ENCODE results near the gene APLP1. TPM values are rescaled to one million over a fixed set of nuclear protein-coding genes. Genes with fewer than 3 reads are reported as not detected.
"Not testable (repeated sequence)": the region's sequence is repeated elsewhere in the genome, so short reads cannot be mapped to it uniquely, and the experiment has no call there.

The APLP1 gene
- total and polyA plus RNA-seq, 9 donors = 0.55 to 10.1 (median 1.6) TPM

DNA sequence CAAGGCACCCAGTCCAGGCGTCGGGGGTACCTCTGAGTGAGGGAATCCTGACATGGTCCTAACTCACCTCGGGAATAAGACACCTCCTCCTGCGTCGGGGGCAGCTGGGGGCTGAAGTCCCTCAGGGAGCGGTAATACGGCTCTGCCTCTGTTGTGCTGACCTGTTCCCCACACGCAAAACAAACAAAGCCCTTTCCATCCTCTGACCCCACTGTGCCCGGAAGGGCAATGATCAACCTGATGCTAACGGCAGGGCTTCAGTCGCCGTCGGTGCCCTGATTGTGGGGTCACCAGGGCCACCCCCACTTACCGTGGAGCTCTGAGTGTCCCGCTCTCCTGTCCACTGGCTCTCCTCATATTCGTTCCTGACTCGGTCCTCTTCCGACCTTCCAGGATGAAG is 37.4 kb upstream of the APLP1 start:
- DNase-seq = no peak
- no peaks in the 10 kb centered on the region for H3K27me3 ChIP-seq
- intact Hi-C loops (cut with DNase I) = loop anchor here in 1 of 4 donors (5.0 kb wide), 1 partner anchor 154 kb away; no protein-coding TSS in a partner anchor

DNA sequence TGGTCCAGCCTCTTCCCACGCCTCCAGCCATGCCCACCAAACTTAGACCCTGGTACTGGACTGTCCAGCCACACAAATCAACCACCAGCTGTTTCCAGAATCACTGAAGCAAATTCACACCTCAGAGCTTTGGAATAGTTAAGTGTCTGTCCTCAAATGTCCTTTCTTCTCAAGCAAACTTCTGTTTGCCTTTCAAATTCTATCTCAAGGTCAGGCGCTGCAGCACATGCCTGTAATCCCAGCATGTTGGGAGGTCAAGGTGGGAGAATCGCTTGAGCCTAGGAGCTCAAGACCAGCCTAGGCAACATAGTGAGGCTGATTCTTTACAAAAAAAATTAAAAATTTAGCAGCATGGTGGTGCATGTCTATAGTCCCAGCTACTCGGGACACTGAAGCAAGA is 36.3 kb upstream of the APLP1 start:
- Histone ChIP-seq H3K4me3 (no peak overlapping the region), H3K27ac (no peak overlapping the region), H3K27me3 (no peaks in the 10 kb centered on the region), H3K9me3 (no peaks in the 10 kb centered on the region), H3K36me3 (no peaks in the 10 kb centered on the region), H3K4me1 (ENCODE audit: insufficient read depth) (no peaks in the 10 kb centered on the region)
- intact Hi-C loops (cut with DNase I) = loop anchor here in 1 of 4 donors (5.0 kb wide), 1 partner anchor 155 kb away; no protein-coding TSS in a partner anchor
- WGBS, 3 donors = 43 to 60% (median 49%) methylated on average over 4 of the region's 4 CpGs
- TF ChIP-seq POLR2A (IDR thresholded peaks at IDR 0.05) = no peak
- TF ChIP-seq EP300 (IDR thresholded peaks at IDR 0.05) = no peak
- TF ChIP-seq, protein P1, sequence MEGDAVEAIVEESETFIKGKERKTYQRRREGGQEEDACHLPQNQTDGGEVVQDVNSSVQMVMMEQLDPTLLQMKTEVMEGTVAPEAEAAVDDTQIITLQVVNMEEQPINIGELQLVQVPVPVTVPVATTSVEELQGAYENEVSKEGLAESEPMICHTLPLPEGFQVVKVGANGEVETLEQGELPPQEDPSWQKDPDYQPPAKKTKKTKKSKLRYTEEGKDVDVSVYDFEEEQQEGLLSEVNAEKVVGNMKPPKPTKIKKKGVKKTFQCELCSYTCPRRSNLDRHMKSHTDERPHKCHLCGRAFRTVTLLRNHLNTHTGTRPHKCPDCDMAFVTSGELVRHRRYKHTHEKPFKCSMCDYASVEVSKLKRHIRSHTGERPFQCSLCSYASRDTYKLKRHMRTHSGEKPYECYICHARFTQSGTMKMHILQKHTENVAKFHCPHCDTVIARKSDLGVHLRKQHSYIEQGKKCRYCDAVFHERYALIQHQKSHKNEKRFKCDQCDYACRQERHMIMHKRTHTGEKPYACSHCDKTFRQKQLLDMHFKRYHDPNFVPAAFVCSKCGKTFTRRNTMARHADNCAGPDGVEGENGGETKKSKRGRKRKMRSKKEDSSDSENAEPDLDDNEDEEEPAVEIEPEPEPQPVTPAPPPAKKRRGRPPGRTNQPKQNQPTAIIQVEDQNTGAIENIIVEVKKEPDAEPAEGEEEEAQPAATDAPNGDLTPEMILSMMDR (IDR thresholded peaks at IDR 0.05) = no peak
- no peak for DNase-seq

More for the DNA sequence above, 37.4 kb upstream of the APLP1 start:
- Histone ChIP-seq H3K9me3 (no peaks in the 10 kb centered on the region), H3K4me1 (ENCODE audit: insufficient read depth) (no peaks in the 10 kb centered on the region), H3K36me3 (no peaks in the 10 kb centered on the region), H3K4me3 (no peak overlapping the region), H3K27ac (no peak overlapping the region)
- TF ChIP-seq EP300 (IDR thresholded peaks at IDR 0.05) (no peak), POLR2A (IDR thresholded peaks at IDR 0.05) (no peak)
- TF ChIP-seq, protein P1 (IDR thresholded peaks at IDR 0.05) = no peak
- 62 to 70% (median 67%) methylated on average over 17 to 18 of the region's 18 CpGs for WGBS, 3 donors

DNA sequence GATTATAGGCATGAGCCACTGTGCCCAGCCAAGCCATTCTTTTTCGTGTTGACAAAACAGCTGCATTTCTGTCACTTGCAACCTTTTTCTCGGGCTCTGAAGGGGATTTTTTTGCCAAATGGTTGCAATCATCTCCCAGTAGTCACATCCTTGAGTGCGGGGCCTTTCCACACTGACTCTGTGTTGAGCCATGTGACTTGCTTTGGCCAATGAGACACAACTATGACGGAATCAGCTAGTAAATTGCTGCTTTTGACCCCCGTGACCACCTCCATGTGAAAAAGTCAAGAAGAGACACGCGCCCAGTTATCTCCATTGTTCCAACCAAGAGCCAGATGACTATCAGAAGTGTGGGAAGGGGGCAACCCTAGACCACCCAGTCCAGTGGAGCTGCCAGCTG is 34.4 kb upstream of the APLP1 start:
- H3K27me3 ChIP-seq = no peaks in the 10 kb centered on the region

DNA sequence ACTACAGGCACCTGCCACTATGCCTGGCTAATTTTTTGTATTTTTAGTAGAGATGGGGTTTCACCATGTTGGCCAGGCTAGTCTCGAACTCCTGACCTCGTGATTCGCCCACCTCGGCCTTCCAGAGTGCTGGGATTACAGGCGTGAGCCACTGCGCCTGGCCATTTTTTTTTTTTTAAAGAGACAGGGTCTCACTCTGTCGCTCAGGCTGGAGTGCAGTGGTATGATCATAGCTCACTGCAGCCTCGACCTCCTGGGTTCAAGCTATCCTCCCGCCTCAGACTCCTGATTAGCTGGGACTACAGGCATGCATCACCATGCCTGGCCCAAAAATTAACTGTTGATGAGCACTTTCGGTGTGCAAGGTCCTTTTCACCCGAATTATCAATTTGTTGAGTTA is 32.3 kb upstream of the APLP1 start:
- intact Hi-C loops (cut with DNase I); H3K4me1 ChIP-seq (ENCODE audit: insufficient read depth); DNase-seq; H3K4me3 ChIP-seq; H3K27ac ChIP-seq; H3K27me3 ChIP-seq; H3K9me3 ChIP-seq; H3K36me3 ChIP-seq: not testable (repeated sequence)
- 44 to 53% (median 45%) methylated on average over 11 of the region's 11 CpGs for WGBS, 3 donors

More for the DNA sequence above, 34.4 kb upstream of the APLP1 start:
- WGBS, 3 donors = 46 to 64% (median 51%) methylated on average over 7 of the region's 7 CpGs
- no peaks in the 10 kb centered on the region for H3K9me3 ChIP-seq
- no peaks in the 10 kb centered on the region for H3K4me1 ChIP-seq (ENCODE audit: insufficient read depth)
- H3K36me3 ChIP-seq = no peaks in the 10 kb centered on the region
- TF ChIP-seq POLR2A (IDR thresholded peaks at IDR 0.05) (no peak), EP300 (IDR thresholded peaks at IDR 0.05) (no peak)
- TF ChIP-seq, protein P1 (IDR thresholded peaks at IDR 0.05) = no peak
- H3K27ac ChIP-seq = no peak overlapping the region
- H3K4me3 ChIP-seq = no peak overlapping the region
- no peak for DNase-seq
- intact Hi-C loops (cut with DNase I) = loop anchor here in 1 of 4 donors (5.0 kb wide), 1 partner anchor 157 kb away; no protein-coding TSS in a partner anchor

DNA sequence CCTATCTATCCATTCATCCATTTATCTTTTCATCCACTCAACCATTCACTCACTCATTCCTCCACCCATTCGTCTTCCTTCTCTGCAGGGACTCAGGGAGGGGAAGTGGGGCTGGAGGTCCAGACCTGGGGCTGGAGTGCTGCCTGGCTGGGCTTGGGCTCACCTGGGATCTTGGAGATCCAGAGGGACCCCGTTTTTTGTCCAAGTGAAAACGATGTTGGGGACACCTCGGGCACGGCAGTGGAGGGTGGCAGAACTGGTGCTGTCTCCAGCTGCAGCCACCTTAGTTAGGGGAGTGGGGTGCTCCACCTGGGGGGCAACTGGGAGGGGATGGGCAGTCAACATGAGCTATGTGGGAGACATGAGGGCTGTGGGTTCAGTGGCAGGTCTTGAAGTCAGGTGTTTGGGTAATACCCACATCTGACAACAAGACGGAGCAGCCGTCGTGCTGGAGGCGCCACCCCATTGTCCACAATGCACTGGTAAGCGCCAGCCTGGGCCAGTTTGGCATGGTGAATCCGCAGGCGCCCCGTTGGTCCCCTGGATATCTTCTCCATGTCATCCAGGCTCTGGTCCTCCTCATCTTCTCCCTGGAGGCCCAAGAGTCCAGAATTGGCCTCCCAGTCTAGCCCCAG is 26.3 kb upstream of the APLP1 start:
- TF ChIP-seq, protein P1 (IDR thresholded peaks at IDR 0.05) = no peak
- TF ChIP-seq POLR2A (IDR thresholded peaks at IDR 0.05) (no peak), EP300 (IDR thresholded peaks at IDR 0.05) (no peak)
- Histone ChIP-seq H3K9me3 (peaks cover 0 to 5% of the 10 kb centered on the region in 2 donors), H3K36me3 (no peaks in the 10 kb centered on the region), H3K4me1 (ENCODE audit: insufficient read depth) (peaks cover 2% of the 10 kb centered on the region), H3K4me3 (no peak overlapping the region), H3K27me3 (no peaks in the 10 kb centered on the region), H3K27ac (no peak overlapping the region)
- DNase-seq = no peak
- 80 to 83% (median 82%) methylated on average over 13 of the region's 13 CpGs for WGBS, 3 donors
- intact Hi-C loops (cut with DNase I) = no loop called here

Data from ovary (tissue), 9 donors.